Endothelial cell of umbilical vein (primary cell): ENCODE data around the gene PRR16.

Source experiments
- FOS ChIP-seq: IDR thresholded peaks from 2 replicates; pipeline ENCODE4 v1.6.1; 2011; ENCODE audit warnings: mild to moderate bottlenecking, low read length, moderate library complexity, borderline replicate concordance; ENCODE audit not compliant: insufficient read depth
- POLR2A ChIP-seq: IDR thresholded peaks from 2 replicates; pipeline ENCODE4 v1.6.1; 2012; ENCODE audit warnings: low read depth, mild to moderate bottlenecking, control low read depth, low read length
- POLR2AphosphoS5 ChIP-seq: IDR thresholded peaks from 2 replicates; pipeline ENCODE4 v1.6.1; 2012; ENCODE audit warnings: low read depth, mild to moderate bottlenecking, control low read depth, low read length, moderate library complexity; ENCODE audit not compliant: insufficient read depth
- TF ChIP-seq, protein P1 (sequence below), 2 donors: IDR thresholded peaks; 1 replicate in 1 of 2; 2 replicates in 1 of 2; pipeline ENCODE4 v1.5.1; 2011; ENCODE audit warnings: low read length in 2 of 2, mild to moderate bottlenecking in 2 of 2, moderate library complexity in 2 of 2, control low read depth in 1 of 2, inconsistent platforms in 1 of 2, low read depth in 1 of 2; ENCODE audit not compliant: insufficient read depth in 1 of 2; ENCODE audit errors: extremely low read depth in 1 of 2

DNA sequence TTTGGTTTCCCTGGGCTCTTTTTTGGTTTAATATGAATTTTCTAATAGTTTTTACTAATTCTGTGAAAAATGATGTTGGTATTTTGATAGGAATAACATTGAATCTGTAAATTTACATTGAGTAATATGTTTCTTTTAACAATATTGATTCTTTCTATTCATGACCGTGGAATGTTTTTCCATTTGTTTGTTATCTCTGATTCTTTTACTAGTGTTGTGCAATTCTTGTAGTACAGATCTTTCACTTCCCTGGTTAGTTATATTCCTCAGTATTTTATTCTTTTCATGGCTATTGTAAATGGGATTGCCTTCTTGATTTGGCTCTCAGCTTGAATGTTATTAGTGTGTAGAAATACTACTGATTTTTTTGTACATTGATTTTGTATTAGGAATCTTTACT, 137.9 kb downstream of the PRR16 start:
- TF ChIP-seq, protein P1, sequence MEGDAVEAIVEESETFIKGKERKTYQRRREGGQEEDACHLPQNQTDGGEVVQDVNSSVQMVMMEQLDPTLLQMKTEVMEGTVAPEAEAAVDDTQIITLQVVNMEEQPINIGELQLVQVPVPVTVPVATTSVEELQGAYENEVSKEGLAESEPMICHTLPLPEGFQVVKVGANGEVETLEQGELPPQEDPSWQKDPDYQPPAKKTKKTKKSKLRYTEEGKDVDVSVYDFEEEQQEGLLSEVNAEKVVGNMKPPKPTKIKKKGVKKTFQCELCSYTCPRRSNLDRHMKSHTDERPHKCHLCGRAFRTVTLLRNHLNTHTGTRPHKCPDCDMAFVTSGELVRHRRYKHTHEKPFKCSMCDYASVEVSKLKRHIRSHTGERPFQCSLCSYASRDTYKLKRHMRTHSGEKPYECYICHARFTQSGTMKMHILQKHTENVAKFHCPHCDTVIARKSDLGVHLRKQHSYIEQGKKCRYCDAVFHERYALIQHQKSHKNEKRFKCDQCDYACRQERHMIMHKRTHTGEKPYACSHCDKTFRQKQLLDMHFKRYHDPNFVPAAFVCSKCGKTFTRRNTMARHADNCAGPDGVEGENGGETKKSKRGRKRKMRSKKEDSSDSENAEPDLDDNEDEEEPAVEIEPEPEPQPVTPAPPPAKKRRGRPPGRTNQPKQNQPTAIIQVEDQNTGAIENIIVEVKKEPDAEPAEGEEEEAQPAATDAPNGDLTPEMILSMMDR (IDR thresholded peaks at IDR 0.05; ENCODE audit: extremely low read depth in 1 of 2, insufficient read depth in 1 of 2, low read depth in 1 of 2, low read length in 2 of 2) = no peak
- TF ChIP-seq POLR2AphosphoS5 = no peak
- no peak for TF ChIP-seq POLR2A
- no peak for TF ChIP-seq FOS
